Activated T-helper 1 cell treated with anti-CD3 and anti-CD28 coated beads, Interleukin-12 subunit alpha, Interleukin-12 subunit beta, Interleukin-2, Interleukin-4 antibody, amounts not matched to agents 30 ng/mL and 10 ng/mL and 1 ng/mL, durations not matched to agents 14 hours and 24 hours and 36 hours (primary cell): Measurements from ENCODE around the gene PGM1. TPM values are rescaled to one million over a fixed set of nuclear protein-coding genes. Genes with fewer than 3 reads are reported as not detected.

Source experiments
- DNase-seq: peaks from one replicate; pipeline ENCODE4 v3.0.0; 2021; ENCODE audit warnings: low spot score
- H3K27ac Mint-ChIP-seq: one replicate; pipeline ENCODE4 v1.8.0; 2021; ENCODE audit warnings: mild to moderate bottlenecking, mixed read lengths
- H3K27me3 Mint-ChIP-seq: one replicate; pipeline ENCODE4 v1.8.0; 2022; ENCODE audit warnings: mild to moderate bottlenecking, moderate library complexity, mixed read lengths; ENCODE audit not compliant: insufficient read depth
- H3K36me3 Mint-ChIP-seq: one replicate; pipeline ENCODE4 v1.8.0; 2021; ENCODE audit warnings: low read depth, mixed read lengths
- H3K4me1 Mint-ChIP-seq: one replicate; pipeline ENCODE4 v1.8.0; 2021; ENCODE audit warnings: low read depth, mixed read lengths
- H3K4me3 Mint-ChIP-seq: one replicate; pipeline ENCODE4 v1.8.0; 2021; ENCODE audit warnings: mild to moderate bottlenecking, moderate library complexity, mixed read lengths
- H3K9me3 Mint-ChIP-seq: one replicate; pipeline ENCODE4 v1.8.0; 2021; ENCODE audit warnings: mixed read lengths
- intact Hi-C: fragments of 100-400 bp; cut with micrococcal nuclease; formaldehyde crosslinking; loops from one replicate; pipeline ENCODE4 v1.15.1; 2024
- total RNA-seq: library from RNA; stranded (reverse); gene quantifications from 2 replicates; pipeline ENCODE4 v1.2.3, GENCODE V29; 2022

Gene PGM1
- total RNA-seq, 1 donor from 2014 or later, result 39.8 TPM

DNA sequence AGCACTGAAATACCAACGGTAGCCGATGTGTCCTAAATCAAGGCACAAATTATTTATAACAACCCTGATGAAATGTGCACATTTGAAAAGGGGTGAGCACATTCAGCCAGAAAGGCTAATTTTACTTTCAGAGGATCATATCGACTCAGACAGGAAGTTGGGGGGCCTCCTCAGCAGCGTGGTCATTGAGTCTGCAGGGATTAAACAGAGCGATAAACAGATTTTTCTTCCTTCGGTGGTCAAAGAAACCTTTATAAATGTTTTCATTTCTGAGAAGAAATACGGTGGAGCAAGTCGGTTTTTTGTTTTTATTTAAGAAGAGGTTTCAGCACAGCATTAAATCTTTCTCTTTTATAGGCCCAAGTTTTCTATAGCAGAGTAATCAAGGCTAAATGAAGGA is 45.7 kb downstream of the PGM1 start:
- H3K27ac Mint-ChIP-seq, result no peak overlapping the region
- H3K4me1 Mint-ChIP-seq, result peaks cover 12% of the 10 kb centered on the region
- no peaks in the 10 kb centered on the region for H3K9me3 Mint-ChIP-seq
- H3K4me3 Mint-ChIP-seq, result no peak overlapping the region
- H3K27me3 Mint-ChIP-seq, result no peaks in the 10 kb centered on the region
- no peak for DNase-seq
- intact Hi-C loops, result no loop called here
- peaks cover 71% of the 10 kb centered on the region for H3K36me3 Mint-ChIP-seq

- Mint-ChIP-seq H3K36me3 (peaks cover 61% of the 10 kb centered on the region), H3K27ac (no peak overlapping the region), H3K9me3 (no peaks in the 10 kb centered on the region), H3K27me3 (no peaks in the 10 kb centered on the region), H3K4me1 (peaks cover 12% of the 10 kb centered on the region), H3K4me3 (no peak overlapping the region)
- intact Hi-C loops, result no loop called here
- DNase-seq, result no peak
These were observed 47.7 kb downstream of the PGM1 start for GRCh38 chr1:63640633-63641567.

GRCh38 chr1:63641615-63642014 is 48.4 kb downstream of the PGM1 start:
- DNase-seq, result no peak
- H3K27me3 Mint-ChIP-seq, result no peaks in the 10 kb centered on the region
- intact Hi-C loops, result no loop called here
- H3K36me3 Mint-ChIP-seq, result peaks cover 57% of the 10 kb centered on the region
- no peak overlapping the region for H3K27ac Mint-ChIP-seq
- H3K4me3 Mint-ChIP-seq, result no peak overlapping the region
- peaks cover 12% of the 10 kb centered on the region for H3K4me1 Mint-ChIP-seq
- H3K9me3 Mint-ChIP-seq, result no peaks in the 10 kb centered on the region

DNA sequence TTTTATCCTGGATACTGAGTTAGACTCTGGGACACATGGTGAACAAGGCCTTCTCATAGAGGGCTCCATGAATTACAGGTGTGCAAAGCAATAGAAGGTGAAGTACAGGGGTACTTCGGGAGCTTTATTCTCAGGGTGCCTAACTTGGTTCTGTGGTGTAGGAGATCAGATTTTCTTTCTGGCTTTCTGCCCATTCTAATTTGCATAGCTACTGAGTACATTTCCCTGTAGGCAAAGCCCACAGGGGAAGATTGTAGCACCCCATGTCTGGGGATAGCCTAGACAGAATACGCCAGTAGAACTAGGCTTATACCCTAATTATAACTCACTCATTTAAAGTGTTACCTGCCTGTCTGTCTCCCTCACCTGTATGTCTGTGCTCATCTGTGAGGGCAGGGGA is 49.7 kb downstream of the PGM1 start:
- Mint-ChIP-seq H3K36me3 (peaks cover 49% of the 10 kb centered on the region), H3K4me3 (no peak overlapping the region), H3K27me3 (no peaks in the 10 kb centered on the region), H3K27ac (no peak overlapping the region), H3K4me1 (peaks cover 12% of the 10 kb centered on the region), H3K9me3 (no peaks in the 10 kb centered on the region)
- intact Hi-C loops, result no loop called here
- DNase-seq, result no peak

DNA sequence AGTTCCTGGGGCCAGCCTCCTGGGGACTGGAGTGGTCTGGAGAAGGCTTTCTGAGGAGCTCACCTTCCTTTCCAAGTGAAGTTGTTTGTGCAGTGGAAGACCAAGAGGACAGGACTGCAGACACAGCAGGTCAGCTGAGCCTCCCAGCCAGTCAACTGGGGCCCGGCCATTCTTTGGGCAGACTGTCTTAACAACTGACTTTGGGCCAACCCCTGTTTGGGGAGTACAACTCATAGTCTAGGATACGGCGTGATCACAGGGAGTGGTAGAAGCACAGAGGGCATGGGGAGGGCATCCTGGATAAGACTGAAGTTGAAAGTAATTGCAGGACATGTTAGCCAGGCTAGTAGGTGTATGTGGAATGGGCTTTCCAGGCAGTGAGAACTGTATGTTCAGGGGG is 50.3 kb downstream of the PGM1 start:
- Mint-ChIP-seq H3K36me3 (peaks cover 51% of the 10 kb centered on the region), H3K9me3 (no peaks in the 10 kb centered on the region), H3K27ac (no peak overlapping the region), H3K4me3 (no peak overlapping the region), H3K27me3 (no peaks in the 10 kb centered on the region), H3K4me1 (peaks cover 8% of the 10 kb centered on the region)
- DNase-seq, result no peak
- intact Hi-C loops, result no loop called here

- DNase-seq, result no peak
- Mint-ChIP-seq H3K9me3 (no peaks in the 10 kb centered on the region), H3K27ac (no peak overlapping the region), H3K4me1 (peaks cover 5% of the 10 kb centered on the region), H3K4me3 (no peak overlapping the region), H3K36me3 (peaks cover 50% of the 10 kb centered on the region), H3K27me3 (no peaks in the 10 kb centered on the region)
- intact Hi-C loops, result no loop called here
These were observed 50.7 kb downstream of the PGM1 start for GRCh38 chr1:63643926-63644325.

DNA sequence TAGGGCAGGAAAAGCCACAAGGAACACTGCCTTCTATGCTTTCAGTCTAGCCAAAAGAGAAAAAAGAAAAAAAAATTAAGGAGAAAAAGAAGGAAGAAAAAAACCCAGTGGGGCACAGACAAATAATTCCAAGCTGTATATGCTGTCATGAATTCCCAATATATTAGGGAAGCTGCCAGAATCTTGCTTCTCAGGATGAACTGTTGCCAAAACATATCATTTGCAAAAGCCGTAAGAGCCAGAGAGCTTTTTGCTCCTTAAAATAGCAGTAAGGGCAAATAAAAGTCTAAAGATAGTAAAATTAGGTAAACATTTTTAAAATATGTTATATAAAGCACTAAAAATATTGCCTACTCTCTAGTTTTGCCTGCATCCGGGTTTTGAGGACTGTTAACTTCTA is 52.1 kb downstream of the PGM1 start:
- no peak overlapping the region for H3K27ac Mint-ChIP-seq
- intact Hi-C loops, result no loop called here
- no peak for DNase-seq
- no peaks in the 10 kb centered on the region for H3K9me3 Mint-ChIP-seq
- peaks cover 50% of the 10 kb centered on the region for H3K36me3 Mint-ChIP-seq
- no peaks in the 10 kb centered on the region for H3K27me3 Mint-ChIP-seq
- peaks cover 3% of the 10 kb centered on the region for H3K4me1 Mint-ChIP-seq
- H3K4me3 Mint-ChIP-seq, result no peak overlapping the region

DNA sequence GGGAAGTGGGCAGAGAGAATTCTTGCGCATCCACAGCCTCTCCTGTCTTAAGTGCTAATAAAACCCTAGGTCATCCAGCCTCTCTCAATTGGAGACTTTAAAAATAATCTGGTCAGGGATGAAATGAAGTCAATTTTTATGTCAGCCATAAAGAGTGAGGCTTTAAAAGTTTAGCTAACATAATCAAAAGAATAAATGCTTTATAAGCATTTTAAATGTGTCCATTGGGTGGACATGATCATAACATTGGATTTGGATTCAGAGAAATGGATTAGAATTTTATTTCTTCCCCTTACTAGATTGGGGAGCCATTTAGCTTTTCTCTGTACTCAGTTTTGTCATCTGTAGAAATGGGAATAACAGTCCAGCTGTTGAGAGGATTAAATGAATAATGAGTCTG is 55.5 kb downstream of the PGM1 start:
- H3K36me3 Mint-ChIP-seq, result peaks cover 50% of the 10 kb centered on the region
- intact Hi-C loops, result no loop called here
- H3K27ac Mint-ChIP-seq, result no peak overlapping the region

DNA sequence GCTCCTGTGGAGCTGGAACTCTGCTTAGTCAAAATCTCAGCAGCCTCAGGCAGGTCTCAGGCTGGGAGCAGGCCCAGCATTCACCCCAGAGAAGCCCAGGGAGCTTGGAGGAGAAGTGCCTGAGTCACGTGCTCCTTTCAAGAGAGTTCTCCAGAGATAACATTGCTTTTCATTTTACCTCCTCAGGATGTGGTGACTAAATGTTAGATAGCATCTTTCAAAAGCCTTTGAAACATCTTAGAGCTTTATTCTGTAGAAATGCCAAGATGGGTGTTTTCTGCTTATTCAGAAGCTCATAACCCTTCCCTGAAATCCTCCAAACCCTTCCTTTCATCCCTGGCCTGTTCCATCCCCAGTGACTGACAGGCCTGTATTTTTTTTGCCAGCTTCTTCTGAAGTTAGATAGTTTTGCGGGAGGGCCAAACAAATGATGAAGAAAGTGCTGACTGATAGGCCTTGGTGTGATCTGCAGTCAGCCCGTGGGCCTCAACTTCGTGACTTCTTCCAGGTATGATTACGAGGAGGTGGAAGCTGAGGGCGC is 58.0 kb downstream of the PGM1 start:
- Mint-ChIP-seq H3K9me3 (no peaks in the 10 kb centered on the region), H3K27ac (peak overlapping the region; percentile 94), H3K36me3 (peaks cover 57% of the 10 kb centered on the region), H3K27me3 (no peaks in the 10 kb centered on the region), H3K4me3 (peak overlapping the region; percentile 69), H3K4me1 (peaks cover 32% of the 10 kb centered on the region)
- DNase-seq, result peak; percentile 26
- intact Hi-C loops, result no loop called here

More for the DNA sequence above, 55.5 kb downstream of the PGM1 start:
- Mint-ChIP-seq H3K4me1 (peaks cover 32% of the 10 kb centered on the region), H3K4me3 (no peak overlapping the region), H3K27me3 (no peaks in the 10 kb centered on the region), H3K9me3 (no peaks in the 10 kb centered on the region)
- no peak for DNase-seq

DNA sequence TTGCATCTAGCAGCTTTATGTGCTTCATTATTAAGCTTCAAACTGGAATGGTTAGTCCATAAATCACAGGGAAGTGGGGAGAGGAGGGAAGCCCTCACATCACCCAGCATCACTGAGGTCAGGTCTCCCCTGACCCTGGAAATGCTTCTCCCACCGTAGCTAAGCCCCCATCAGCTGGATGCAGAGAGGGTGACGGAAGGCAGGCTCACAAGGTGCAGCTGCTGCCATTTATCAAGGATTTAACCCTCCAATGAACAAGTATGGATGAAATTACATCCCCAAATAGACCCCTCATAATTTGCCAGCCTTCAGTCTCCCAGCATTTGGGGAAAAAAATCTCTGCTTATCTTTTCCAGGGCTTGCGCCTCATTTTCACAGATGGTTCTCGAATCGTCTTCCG is 60.8 kb downstream of the PGM1 start:
- intact Hi-C loops, result no loop called here
- DNase-seq, result no peak
- Mint-ChIP-seq H3K27ac (no peak overlapping the region), H3K36me3 (peaks cover 59% of the 10 kb centered on the region), H3K4me3 (no peak overlapping the region), H3K27me3 (no peaks in the 10 kb centered on the region), H3K4me1 (peaks cover 41% of the 10 kb centered on the region), H3K9me3 (no peaks in the 10 kb centered on the region)

- no peaks in the 10 kb centered on the region for H3K9me3 Mint-ChIP-seq
- no peak for DNase-seq
- intact Hi-C loops, result no loop called here
- H3K4me3 Mint-ChIP-seq, result no peak overlapping the region
- no peaks in the 10 kb centered on the region for H3K27me3 Mint-ChIP-seq
- H3K27ac Mint-ChIP-seq, result no peak overlapping the region
- H3K36me3 Mint-ChIP-seq, result peaks cover 31% of the 10 kb centered on the region
- H3K4me1 Mint-ChIP-seq, result peaks cover 24% of the 10 kb centered on the region
These were observed 66.2 kb downstream of the PGM1 start for GRCh38 chr1:63659448-63659847.

GRCh38 chr1:63662056-63662836 is 69.0 kb downstream of the PGM1 start:
- Mint-ChIP-seq H3K36me3 (peaks cover 23% of the 10 kb centered on the region), H3K4me3 (no peak overlapping the region), H3K9me3 (peaks cover 7% of the 10 kb centered on the region), H3K27ac (no peak overlapping the region), H3K4me1 (peaks cover 24% of the 10 kb centered on the region), H3K27me3 (no peaks in the 10 kb centered on the region)
- DNase-seq, result no peak
- intact Hi-C loops, result no loop called here

- Mint-ChIP-seq H3K36me3 (peaks cover 19% of the 10 kb centered on the region), H3K27me3 (no peaks in the 10 kb centered on the region)
These were observed 69.6 kb downstream of the PGM1 start for GRCh38 chr1:63662841-63663240.

More at GRCh38 chr1:63662841-63663240, 69.6 kb downstream of the PGM1 start:
- DNase-seq, result no peak
- intact Hi-C loops, result no loop called here
- Mint-ChIP-seq H3K4me3 (no peak overlapping the region), H3K9me3 (peaks cover 7% of the 10 kb centered on the region), H3K4me1 (peaks cover 19% of the 10 kb centered on the region), H3K27ac (no peak overlapping the region)
